Fibroblast of skin of right biceps (primary cell): ENCODE data around the gene PRR7.
A peak's percentile ranks its signal among the peaks of the same experiment; 100 is the strongest.

Source experiments
- DNase-seq: peaks from one replicate; pipeline ENCODE4 v3.0.0-alpha.2; 2013

The PRR7 gene

GRCh38 chr5:177486256-177486655 is 39.6 kb downstream of the PRR7 start:
- no peak for DNase-seq

- DNase-seq: no peak
Measured at GRCh38 chr5:177487144-177487543, 40.5 kb downstream of the PRR7 start.

GRCh38 chr5:177487975-177488374 is 41.4 kb downstream of the PRR7 start:
- peak; percentile 10 for DNase-seq

- DNase-seq: peak; percentile 17
Measured at GRCh38 chr5:177489119-177489716, 42.6 kb downstream of the PRR7 start.

- no peak for DNase-seq
Measured at GRCh38 chr5:177490311-177490991, 43.8 kb downstream of the PRR7 start.

- DNase-seq: no peak
Measured at GRCh38 chr5:177490992-177491391, 44.4 kb downstream of the PRR7 start.

GRCh38 chr5:177491429-177491945 is 44.9 kb downstream of the PRR7 start:
- DNase-seq: peak; percentile 65

GRCh38 chr5:177491983-177492746 is 45.6 kb downstream of the PRR7 start:
- no peak for DNase-seq

- DNase-seq: no peak
Measured at GRCh38 chr5:177492841-177493240, 46.2 kb downstream of the PRR7 start.

- DNase-seq: no peak
Measured at GRCh38 chr5:177493795-177494345, 47.3 kb downstream of the PRR7 start.

- DNase-seq: peak; percentile 96
Measured at GRCh38 chr5:177494346-177495195, 48.0 kb downstream of the PRR7 start.

- DNase-seq: peak; percentile 92
Measured at GRCh38 chr5:177495243-177496060, 48.8 kb downstream of the PRR7 start.

GRCh38 chr5:177496070-177496726 is 49.6 kb downstream of the PRR7 start:
- DNase-seq: peak; percentile 77

- DNase-seq: peak; percentile 98
Measured at GRCh38 chr5:177496727-177497291, 50.2 kb downstream of the PRR7 start.

GRCh38 chr5:177497292-177498012 is 50.8 kb downstream of the PRR7 start, which contains the start of gene PDLIM7:
TSS of gene PDLIM7 (minus strand) at chr5:177497604. CDS start at chr5:177496512, 1,092 bp downstream.
- peak; percentile 98 for DNase-seq

GRCh38 chr5:177498013-177498787 is 51.6 kb downstream of the PRR7 start:
- peak; percentile 7 for DNase-seq

- no peak for DNase-seq
Measured at GRCh38 chr5:177499842-177500241, 53.2 kb downstream of the PRR7 start.

GRCh38 chr5:177500685-177501522 is 54.3 kb downstream of the PRR7 start:
- peak; percentile 80 for DNase-seq
